ENCODE data around the gene SPON1. TPM values are rescaled to one million over a fixed set of nuclear protein-coding genes. Genes with fewer than 3 reads are reported as not detected.

Gene SPON1
- total and polyA plus RNA-seq, 2 experiments from 2014 or later = 2.9 to 6.4 TPM

DNA sequence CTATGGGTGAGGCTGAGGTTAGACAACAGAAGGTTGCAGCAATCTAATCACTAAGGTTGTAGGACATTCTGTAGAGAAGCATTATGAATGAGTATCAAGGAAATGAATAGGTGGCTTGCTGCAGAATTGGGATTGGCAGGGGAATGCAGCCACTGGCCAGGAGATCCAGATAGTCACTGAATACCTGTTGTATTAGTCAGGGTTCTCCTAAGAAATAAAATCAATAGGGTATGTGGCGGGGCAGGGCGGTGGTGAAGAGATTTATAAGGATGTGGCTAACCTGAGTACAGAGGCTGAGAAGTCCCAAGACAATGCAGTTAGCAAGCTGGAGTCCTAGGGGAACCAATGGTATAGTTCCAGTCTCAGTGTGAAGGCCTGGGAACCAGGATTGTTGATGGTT lies 163.0 kb downstream of the SPON1 start:
- H3K4me1 Mint-ChIP-seq = no peaks in the 10 kb centered on the region
- peaks cover 10% of the 10 kb centered on the region; the same call in 2 of the 3 replicates for H3K9me3 Mint-ChIP-seq
- H3K36me3 Mint-ChIP-seq (ENCODE audit: low read depth) = peaks cover 5% of the 10 kb centered on the region; the same call in 2 of the 3 replicates
- no peaks in the 10 kb centered on the region for H3K36me3 ChIP-seq (ENCODE audit: insufficient read depth)
- H3F3A ChIP-seq (replicated peaks; ENCODE audit: low read depth) = no peaks in the 10 kb centered on the region
- H2AFZ ChIP-seq = no peak overlapping the region
- H3K27ac ChIP-seq (ENCODE audit: low read depth) = no peak overlapping the region
- ATAC-seq (no peak), DNase-seq (ENCODE audit: low spot score) (no peak)
- no peaks in the 10 kb centered on the region for H3K79me2 ChIP-seq (replicated peaks; ENCODE audit: insufficient read depth)
- H3K4me3 Mint-ChIP-seq = no peak overlapping the region
- no peaks in the 10 kb centered on the region for H3K4me1 ChIP-seq (ENCODE audit: insufficient read depth)
- no peak overlapping the region for H3K4me3 ChIP-seq
- H3K9me2 ChIP-seq (ENCODE audit: insufficient read depth) = no peaks in the 10 kb centered on the region
- no peak overlapping the region for H3K4me2 ChIP-seq
- TF ChIP-seq POLR2AphosphoS5 (IDR thresholded peaks at IDR 0.05; ENCODE audit: low read depth) (no peak), NANOG (IDR thresholded peaks at IDR 0.05; ENCODE audit: borderline replicate concordance) (no peak), CREB1 (CRISPR knock-in tag; IDR thresholded peaks at IDR 0.05; ENCODE audit: low read depth) (no peak), EZH2phosphoT487 (IDR thresholded peaks at IDR 0.05; ENCODE audit: unreplicated experiment) (no peak), ZNF114 (CRISPR knock-in tag; IDR thresholded peaks at IDR 0.05) (no peak), STAT1 (IDR thresholded peaks at IDR 0.05; ENCODE audit: unreplicated experiment) (no peak), ZNF331 (CRISPR knock-in tag; IDR thresholded peaks at IDR 0.05; ENCODE audit: low read depth) (no peak), JUNB (IDR thresholded peaks at IDR 0.05; ENCODE audit: unreplicated experiment) (no peak), EZH2 (IDR thresholded peaks at IDR 0.05; ENCODE audit: low read depth, unreplicated experiment) (no peak)
- TF ChIP-seq, protein P1, sequence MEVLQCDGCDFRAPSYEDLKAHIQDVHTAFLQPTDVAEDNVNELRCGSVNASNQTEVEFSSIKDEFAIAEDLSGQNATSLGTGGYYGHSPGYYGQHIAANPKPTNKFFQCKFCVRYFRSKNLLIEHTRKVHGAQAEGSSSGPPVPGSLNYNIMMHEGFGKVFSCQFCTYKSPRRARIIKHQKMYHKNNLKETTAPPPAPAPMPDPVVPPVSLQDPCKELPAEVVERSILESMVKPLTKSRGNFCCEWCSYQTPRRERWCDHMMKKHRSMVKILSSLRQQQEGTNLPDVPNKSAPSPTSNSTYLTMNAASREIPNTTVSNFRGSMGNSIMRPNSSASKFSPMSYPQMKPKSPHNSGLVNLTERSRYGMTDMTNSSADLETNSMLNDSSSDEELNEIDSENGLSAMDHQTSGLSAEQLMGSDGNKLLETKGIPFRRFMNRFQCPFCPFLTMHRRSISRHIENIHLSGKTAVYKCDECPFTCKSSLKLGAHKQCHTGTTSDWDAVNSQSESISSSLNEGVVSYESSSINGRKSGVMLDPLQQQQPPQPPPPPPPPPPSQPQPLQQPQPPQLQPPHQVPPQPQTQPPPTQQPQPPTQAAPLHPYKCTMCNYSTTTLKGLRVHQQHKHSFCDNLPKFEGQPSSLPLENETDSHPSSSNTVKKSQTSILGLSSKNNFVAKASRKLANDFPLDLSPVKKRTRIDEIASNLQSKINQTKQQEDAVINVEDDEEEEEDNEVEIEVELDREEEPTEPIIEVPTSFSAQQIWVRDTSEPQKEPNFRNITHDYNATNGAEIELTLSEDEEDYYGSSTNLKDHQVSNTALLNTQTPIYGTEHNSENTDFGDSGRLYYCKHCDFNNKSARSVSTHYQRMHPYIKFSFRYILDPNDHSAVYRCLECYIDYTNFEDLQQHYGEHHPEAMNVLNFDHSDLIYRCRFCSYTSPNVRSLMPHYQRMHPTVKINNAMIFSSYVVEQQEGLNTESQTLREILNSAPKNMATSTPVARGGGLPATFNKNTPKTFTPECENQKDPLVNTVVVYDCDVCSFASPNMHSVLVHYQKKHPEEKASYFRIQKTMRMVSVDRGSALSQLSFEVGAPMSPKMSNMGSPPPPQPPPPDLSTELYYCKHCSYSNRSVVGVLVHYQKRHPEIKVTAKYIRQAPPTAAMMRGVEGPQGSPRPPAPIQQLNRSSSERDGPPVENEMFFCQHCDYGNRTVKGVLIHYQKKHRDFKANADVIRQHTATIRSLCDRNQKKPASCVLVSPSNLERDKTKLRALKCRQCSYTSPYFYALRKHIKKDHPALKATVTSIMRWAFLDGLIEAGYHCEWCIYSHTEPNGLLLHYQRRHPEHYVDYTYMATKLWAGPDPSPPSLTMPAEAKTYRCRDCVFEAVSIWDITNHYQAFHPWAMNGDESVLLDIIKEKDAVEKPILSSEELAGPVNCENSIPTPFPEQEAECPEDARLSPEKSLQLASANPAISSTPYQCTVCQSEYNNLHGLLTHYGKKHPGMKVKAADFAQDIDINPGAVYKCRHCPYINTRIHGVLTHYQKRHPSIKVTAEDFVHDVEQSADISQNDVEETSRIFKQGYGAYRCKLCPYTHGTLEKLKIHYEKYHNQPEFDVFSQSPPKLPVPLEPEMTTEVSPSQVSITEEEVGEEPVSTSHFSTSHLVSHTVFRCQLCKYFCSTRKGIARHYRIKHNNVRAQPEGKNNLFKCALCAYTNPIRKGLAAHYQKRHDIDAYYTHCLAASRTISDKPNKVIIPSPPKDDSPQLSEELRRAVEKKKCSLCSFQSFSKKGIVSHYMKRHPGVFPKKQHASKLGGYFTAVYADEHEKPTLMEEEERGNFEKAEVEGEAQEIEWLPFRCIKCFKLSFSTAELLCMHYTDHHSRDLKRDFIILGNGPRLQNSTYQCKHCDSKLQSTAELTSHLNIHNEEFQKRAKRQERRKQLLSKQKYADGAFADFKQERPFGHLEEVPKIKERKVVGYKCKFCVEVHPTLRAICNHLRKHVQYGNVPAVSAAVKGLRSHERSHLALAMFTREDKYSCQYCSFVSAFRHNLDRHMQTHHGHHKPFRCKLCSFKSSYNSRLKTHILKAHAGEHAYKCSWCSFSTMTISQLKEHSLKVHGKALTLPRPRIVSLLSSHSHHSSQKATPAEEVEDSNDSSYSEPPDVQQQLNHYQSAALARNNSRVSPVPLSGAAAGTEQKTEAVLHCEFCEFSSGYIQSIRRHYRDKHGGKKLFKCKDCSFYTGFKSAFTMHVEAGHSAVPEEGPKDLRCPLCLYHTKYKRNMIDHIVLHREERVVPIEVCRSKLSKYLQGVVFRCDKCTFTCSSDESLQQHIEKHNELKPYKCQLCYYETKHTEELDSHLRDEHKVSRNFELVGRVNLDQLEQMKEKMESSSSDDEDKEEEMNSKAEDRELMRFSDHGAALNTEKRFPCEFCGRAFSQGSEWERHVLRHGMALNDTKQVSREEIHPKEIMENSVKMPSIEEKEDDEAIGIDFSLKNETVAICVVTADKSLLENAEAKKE (CRISPR knock-in tag; IDR thresholded peaks at IDR 0.05) = no peak
- TF ChIP-seq, protein P2, sequence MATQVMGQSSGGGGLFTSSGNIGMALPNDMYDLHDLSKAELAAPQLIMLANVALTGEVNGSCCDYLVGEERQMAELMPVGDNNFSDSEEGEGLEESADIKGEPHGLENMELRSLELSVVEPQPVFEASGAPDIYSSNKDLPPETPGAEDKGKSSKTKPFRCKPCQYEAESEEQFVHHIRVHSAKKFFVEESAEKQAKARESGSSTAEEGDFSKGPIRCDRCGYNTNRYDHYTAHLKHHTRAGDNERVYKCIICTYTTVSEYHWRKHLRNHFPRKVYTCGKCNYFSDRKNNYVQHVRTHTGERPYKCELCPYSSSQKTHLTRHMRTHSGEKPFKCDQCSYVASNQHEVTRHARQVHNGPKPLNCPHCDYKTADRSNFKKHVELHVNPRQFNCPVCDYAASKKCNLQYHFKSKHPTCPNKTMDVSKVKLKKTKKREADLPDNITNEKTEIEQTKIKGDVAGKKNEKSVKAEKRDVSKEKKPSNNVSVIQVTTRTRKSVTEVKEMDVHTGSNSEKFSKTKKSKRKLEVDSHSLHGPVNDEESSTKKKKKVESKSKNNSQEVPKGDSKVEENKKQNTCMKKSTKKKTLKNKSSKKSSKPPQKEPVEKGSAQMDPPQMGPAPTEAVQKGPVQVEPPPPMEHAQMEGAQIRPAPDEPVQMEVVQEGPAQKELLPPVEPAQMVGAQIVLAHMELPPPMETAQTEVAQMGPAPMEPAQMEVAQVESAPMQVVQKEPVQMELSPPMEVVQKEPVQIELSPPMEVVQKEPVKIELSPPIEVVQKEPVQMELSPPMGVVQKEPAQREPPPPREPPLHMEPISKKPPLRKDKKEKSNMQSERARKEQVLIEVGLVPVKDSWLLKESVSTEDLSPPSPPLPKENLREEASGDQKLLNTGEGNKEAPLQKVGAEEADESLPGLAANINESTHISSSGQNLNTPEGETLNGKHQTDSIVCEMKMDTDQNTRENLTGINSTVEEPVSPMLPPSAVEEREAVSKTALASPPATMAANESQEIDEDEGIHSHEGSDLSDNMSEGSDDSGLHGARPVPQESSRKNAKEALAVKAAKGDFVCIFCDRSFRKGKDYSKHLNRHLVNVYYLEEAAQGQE (IDR thresholded peaks at IDR 0.05; ENCODE audit: unreplicated experiment) = no peak
- TF ChIP-seq, protein P3, sequence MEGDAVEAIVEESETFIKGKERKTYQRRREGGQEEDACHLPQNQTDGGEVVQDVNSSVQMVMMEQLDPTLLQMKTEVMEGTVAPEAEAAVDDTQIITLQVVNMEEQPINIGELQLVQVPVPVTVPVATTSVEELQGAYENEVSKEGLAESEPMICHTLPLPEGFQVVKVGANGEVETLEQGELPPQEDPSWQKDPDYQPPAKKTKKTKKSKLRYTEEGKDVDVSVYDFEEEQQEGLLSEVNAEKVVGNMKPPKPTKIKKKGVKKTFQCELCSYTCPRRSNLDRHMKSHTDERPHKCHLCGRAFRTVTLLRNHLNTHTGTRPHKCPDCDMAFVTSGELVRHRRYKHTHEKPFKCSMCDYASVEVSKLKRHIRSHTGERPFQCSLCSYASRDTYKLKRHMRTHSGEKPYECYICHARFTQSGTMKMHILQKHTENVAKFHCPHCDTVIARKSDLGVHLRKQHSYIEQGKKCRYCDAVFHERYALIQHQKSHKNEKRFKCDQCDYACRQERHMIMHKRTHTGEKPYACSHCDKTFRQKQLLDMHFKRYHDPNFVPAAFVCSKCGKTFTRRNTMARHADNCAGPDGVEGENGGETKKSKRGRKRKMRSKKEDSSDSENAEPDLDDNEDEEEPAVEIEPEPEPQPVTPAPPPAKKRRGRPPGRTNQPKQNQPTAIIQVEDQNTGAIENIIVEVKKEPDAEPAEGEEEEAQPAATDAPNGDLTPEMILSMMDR (conservative IDR thresholded peaks at IDR 0.05; ENCODE audit: low read depth in 2 of 2) = no peak
- TF ChIP-seq, protein P4, sequence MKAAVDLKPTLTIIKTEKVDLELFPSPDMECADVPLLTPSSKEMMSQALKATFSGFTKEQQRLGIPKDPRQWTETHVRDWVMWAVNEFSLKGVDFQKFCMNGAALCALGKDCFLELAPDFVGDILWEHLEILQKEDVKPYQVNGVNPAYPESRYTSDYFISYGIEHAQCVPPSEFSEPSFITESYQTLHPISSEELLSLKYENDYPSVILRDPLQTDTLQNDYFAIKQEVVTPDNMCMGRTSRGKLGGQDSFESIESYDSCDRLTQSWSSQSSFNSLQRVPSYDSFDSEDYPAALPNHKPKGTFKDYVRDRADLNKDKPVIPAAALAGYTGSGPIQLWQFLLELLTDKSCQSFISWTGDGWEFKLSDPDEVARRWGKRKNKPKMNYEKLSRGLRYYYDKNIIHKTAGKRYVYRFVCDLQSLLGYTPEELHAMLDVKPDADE (IDR thresholded peaks at IDR 0.05) = no peak
- H3K27me3 Mint-ChIP-seq (ENCODE audit: insufficient read depth, low read depth, poor library complexity) = peaks cover 2% of the 10 kb centered on the region
- H4K20me1 ChIP-seq (replicated peaks; ENCODE audit: insufficient read depth) = no peaks in the 10 kb centered on the region
- no peak overlapping the region for H3K27ac Mint-ChIP-seq
- no peaks in the 10 kb centered on the region for H3K27me3 ChIP-seq (ENCODE audit: insufficient read depth)
